Glomerular visceral epithelial cell (primary cell): ENCODE results near the gene BCL10.

ENCODE experiments used
- DNase-seq: peaks from one replicate; pipeline ENCODE4 v3.0.0-alpha.2; 2016; ENCODE audit errors: extremely low spot score

Gene BCL10

DNA sequence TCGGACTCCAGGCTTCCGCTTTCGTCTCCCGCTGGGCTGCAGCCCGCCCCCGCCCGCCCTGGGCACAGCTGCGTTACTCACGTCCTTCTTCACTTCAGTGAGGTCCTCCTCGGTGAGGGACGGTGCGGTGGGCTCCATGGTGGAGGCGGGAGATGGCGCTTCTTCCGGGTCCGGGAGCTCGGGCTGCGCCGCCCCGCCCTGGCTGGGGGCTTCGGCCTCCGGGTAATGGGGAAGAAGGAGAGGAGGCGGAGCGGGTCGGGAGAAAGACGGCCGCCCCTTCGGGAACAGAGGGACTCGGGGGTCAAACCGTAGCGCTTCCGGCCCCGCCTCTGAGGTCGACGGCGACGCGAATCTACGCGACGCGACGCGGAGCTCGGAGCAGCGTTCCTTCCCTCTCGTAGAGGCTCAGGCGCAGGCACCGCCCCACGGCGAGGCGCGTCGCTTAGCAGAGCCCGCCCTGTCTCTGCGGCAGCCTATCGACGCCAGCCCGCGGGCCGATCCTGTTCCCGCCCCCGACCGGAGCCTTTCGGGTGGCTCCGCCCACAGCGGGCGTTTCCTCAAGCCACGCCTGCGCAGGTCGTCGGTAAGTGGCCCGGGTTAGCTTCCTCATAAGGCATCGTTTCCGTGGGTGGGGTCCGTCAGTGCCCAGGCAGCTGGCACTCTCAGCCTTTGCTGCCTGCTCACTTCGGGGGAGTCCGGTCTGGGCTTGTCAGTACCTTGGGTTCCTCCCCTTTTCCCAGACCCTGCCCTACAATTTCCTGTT, at the start of gene BCL10:
Gene BCL10, minus strand, starts transcription at position 418 of the 763 bp plus-strand sequence. Its CDS starts 280 bp downstream, at position 138.
- DNase-seq, result peak; percentile 99

DNA sequence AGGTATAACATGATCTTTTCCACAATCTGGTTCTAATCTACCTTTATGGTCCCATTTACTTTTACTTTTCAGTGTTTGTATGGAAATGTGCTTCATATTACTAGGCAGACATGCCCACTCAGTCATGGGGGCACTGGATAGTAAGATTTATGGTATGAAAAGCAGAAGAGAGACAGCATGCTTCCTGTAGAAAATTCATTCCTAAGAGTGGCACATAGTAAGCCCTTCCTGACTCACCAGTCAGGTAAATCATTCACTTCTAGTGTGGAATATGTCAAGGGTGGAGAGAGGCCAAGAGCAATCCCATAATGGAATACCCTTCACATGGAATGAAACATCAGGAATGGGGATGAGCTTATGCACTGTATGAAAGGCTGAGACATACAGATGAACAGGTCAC, 49.5 kb upstream of the BCL10 start:
- DNase-seq, result peak; percentile 94

DNA sequence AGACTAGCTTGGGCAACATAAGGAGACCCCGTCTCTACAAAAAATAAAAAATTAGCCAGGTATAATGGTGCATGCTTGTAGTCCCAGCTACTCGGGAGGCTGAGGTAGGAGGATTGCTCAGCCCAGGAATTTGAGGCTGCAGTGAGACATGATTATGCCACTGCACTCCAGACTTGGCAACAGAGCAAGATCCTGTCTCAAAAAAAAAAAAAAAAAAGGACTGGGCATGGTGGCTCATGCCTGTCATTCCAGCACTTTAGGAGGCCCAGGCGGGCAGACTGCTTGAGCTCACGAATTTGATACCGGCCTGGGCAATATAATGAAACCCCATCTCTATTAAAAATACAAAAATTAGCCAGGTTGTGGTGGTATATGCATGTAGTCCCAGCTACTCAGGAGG, 47.3 kb upstream of the BCL10 start:
- DNase-seq, result no peak

DNA sequence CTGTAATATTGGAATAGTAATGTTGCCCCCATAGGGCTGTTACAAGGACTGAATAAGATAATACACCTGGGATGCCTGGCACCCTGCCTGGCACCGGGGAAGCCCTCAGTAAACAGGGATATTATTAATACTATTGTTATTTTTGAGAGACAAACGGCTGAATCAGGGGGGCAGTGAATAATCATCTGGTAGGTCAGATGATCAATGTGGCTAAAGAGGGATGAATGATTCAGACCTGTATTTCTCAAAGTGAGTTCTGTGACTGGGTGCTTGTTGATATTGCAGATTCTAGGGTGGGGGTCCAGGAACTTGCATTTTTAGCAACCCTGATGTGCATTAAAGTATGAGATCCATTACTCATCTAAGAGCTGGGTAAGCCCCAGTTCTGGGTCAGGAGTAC, 46.2 kb upstream of the BCL10 start:
- peak; percentile 41 for DNase-seq

DNA sequence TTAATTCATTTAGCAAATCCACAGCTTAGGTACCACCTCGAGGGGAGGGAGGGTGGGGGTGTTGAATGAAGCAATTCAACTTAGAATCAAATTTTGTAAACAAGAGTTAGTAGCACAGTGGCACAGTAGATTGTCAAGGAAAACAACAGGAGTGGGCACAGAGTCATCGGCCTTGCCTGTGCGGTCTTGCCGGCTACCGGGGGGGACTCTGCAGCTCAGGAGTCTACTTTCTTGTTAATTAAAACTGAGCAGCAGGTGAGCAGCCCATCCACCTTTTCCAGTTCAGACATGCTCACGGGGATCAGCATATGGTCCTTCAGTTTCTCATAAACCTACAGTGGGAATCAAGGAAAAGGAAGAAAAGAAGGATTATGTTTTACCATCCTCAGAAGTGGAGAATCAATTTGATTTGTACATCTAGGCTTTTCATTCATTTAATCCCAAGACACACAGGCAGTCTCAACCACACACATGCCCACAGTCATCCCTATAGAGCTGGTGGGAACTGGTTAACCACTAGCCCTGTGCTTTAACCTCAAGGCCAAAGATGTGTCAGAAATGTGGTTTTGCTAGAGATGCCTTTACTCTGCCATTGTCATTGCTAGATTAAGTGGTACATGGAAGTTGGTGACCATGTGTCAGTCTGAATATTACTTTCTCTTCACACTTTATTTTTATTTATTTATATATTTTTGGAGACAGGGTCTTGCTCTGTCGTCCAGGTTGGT, 45.0 kb upstream of the BCL10 start:
- DNase-seq, result peak; percentile 86

DNA sequence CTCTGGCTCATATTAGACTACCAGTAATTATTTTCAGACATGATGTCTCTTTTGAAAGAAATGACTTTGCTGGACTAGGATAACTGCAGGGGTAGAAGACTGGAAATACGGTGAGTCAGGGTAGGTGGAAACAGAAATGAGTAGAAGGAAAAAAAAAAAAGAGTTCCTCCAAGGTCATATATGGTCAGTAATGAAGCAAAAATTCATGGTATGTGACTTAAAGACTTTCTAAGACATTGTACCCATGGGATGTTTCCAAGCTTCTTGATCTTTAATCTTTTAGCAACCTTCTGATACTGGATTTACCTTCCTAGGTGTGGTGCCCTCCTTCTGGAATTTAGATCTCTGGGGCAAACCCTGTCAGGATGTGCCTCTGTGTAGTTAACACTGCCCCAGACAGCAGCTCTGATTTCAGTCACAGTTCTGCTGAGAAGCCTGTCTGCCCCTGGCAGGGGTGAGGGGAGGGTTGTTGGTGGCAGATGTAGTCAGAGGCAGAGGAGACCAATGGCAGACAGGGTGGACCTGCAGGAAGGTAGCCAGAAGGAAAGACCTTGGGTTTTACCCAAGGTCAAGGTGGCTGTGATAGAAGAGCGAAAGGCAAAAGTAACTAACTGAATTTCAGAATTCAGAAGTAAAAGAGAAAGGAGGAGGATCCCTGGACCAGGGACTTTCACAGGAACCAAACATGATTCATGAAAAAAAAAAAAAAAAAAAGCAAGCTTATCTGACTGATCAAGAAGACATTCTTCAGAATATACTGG, 44.1 kb upstream of the BCL10 start:
- DNase-seq, result peak; percentile 58

DNA sequence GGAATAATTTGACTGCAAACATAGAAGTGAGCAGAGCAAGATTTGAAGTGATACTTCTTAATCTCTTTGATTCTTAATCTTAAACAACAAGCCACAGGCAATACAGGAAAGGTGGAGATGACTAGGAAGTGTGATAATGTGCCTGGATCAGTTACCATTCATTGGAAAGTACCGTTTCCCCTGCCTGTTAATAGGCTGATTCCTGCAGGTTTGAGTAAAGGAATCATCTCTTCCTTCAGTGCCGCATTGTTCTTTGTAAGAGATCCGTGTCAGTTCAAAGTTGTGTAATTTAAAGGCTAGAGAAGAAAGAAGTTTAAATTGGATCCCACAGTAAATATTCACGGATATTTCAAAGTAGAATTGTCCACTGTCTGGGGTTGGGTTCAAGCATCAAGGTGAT, 43.5 kb upstream of the BCL10 start:
- no peak for DNase-seq

DNA sequence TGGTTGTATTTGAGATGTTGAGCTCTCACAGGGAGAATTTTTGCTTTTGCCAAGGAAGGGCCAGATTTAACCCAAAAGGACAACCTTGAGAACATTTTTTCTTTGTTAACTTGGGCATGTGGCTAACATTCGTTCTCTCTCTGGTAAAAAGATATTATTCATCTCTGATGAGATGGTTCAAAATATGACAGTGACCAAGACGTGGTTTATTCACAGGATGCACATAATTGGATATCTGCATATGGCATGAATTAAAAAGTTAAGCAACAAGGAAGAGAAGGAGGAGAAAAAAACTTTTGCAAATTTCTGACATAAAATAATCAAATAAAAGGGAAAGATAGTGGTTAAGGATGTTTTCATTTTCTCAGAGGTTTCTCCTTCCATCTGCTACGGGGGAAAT, 43.1 kb upstream of the BCL10 start:
- no peak for DNase-seq

DNA sequence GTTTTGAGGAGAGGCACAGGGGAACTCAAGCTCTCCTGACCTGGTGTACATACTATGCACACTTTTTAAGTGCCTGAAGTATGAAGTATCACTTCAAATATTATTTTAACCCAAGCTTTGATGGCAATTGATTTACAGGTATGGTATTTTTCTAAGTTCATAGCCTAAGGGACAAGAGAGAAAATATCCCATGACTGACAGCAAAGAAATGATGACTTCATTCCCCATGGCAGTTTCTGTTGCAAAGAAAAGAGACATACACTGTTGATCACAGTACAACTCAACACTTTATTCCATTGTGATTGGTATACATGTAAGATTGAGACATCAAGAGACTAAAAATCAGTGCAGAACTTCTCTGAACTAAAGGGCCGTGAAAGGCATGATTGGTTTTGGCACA, 41.8 kb upstream of the BCL10 start:
- DNase-seq, result no peak

DNA sequence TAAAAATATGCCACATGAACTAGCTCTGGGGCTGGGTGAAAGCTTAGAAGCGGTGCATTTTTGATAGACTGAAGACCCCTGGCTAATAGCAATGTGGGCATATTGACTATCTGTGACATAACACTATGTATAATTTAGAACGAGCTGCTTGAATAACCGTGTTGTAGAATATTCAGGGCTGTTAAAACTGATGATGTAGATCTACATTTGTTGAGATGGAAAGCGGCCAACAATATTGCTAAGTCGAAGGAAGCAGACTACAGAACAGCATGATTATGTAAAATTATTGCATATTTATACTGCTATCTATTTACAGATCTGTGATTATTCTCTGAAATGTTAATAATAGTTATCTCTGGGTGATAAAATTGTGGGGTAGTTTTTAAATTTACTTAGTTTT, 41.1 kb upstream of the BCL10 start:
- DNase-seq, result no peak

DNA sequence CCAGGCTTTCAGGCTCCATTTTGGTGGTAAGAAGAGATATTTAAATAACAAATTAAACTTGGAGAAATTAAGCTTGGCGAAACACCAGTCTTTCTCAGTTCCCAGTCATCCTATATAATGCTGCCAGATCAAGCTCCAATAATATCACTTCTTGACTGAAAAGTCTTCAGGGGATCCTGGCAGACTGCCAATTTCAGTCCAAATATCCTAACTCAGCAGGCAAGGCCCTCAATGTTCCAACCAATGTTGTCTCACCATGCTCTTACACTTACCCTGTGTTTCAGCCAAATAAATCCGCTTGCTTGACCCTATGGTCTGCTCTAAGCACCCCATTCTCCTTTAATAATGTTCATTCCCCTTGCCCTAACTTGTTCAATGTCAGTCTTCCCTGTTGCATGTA, 39.9 kb upstream of the BCL10 start:
- no peak for DNase-seq

DNA sequence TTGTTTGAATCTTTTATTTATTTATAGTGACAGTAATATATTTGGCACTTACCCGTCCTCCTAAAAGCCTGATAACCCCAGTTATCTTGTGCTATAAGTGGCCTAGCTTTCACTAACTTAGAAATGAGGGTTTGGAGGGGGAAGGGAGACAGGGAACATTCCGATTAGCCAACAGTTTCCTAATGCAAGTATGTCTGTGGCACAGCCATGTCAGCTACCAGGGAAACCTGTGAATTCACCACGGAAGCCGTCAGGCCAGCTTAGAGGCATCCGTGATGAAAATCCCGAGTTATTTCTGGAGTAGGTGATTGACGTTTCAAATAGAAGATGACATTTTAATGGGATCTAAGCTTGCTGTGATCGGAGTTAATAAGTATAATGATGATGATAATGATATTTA, 39.4 kb upstream of the BCL10 start:
- DNase-seq, result no peak

DNA sequence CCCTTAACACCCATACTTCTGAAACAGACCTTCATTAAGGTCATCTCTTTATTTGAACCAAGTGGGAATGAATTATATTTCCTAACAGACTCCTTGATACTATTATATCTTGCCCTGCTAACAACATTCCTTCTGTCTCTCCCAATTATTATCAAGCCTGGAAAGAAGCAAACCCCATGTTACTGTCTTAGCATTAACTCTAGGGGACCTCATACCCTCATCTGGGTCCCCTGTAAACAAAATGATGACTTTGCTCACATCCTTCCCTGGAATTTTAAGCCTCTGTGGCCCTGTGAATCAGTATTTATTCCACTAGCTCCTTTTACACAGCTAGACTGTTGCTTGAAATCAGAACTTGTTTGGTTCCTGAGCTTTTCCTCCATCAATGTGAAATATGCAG, 38.3 kb upstream of the BCL10 start:
- DNase-seq, result no peak

DNA sequence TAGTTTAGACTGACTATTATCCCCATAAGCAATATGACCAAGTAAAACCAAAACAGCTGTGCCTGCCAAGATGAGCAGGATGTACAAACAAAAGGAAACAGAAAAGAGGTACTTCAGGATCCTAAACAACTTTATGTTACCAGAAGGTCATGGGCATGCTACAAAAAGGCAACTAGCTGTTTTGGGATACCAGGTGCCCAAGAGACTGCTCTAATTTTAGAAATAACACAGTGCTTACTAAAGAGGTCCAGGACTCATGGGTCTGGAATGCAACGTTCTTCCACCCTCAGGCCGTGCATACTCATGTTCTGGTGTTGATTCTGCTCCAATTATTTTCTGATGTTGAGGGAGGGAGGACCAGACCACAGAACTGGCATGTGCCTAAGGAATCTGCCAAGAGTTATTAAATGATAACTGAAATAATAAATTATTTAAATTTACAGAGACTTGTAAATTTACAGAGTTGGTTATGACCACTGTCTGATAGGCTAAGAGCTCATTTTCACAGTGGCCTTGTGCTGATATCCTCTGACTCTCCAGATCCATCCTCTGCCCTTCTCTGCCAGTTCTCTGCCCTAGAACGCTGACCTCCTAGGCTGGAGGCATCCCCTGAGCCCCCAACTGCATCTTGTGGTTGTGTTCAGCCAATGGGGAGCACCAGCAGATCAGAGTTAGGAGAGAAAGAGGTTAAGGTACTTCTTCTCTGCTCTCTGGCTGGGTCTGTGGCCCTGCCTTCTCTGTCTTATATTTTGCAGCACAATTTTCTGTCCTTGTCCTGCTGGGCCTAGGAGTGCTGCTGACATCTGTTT, 37.7 kb upstream of the BCL10 start:
- peak; percentile 85 for DNase-seq

DNA sequence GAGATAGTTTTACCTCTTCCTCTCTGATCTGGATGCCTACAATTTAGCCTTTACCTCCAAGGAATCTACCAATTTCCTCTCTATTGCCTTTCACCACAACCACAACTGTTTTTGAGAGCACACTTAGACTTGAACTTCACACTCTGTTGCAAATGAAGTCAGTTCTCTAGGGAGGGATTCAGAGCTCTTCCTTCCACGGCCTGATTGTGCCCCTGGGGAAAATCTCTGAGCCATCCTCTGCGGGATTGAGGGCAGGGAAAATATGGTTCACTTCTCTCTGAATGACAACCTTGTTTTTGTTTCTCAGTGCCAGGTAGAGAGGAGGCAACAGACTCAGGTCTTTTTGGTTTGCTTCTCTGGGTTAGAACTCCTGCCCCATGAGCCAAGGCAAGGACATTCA, 35.4 kb upstream of the BCL10 start:
- no peak for DNase-seq

DNA sequence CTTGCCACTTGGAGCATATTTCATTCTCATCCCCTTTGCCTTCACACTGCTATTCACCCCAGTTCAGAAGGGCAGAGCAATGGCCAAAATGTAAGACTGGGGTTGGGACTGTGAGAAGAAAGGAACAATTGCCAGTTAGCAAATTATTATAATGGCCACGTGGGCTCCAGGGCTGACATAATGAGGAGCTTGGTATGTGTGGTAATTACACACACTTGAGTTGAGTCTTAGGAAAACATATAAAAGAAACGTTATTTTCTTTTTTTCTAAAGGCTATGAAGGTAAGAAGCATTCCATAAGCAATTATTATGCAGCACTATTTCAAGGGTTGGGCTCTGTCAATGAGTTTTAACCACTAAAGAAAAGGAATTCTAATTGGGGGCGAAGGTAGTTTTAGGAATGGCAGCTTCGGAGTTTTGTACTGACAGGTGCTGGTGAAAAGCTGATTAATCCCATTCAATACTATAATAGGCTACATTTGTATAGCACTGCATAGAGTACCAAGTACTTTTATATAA, 32.5 kb upstream of the BCL10 start:
- no peak for DNase-seq

DNA sequence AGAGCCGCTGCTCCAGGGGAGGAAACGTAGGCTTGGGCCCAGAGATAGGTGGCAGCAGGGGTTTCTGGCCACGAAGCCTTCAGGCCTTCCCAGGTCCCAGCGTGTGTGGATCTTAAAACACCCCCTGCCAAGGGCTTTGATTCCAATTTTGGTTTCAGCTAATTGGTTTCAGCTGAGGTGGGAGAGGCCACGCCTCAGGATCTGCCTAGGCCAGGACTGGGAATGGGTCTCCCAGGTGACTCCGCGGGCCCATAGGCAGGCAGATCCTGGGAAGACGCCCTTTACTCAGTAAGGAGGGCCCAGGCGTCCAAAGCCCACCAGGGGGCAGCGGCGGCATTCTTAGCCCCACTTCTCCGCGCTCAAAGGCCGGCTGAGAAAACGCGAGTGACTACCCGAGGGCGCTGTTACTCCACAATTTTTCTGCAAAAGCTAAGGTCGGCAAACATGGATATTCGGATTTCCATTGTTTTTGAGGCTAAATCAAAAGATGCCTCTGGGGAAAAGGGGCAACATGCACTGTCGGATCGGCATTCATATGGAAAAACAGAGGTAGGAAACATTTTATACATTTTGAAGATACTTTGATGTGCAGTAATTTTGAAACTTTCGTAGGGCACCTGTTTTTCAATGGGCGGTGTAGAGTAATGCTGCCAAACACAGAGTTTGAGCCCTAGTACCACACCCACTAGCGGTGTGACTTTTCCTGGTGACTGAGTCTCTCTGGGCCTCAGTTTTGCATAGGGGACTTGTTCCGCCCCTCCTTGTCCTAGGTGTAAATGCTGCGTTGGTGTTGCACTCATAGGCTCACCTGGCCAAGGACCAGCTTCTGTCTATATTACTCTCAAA, 31.8 kb upstream of the BCL10 start:
- peak; percentile 91 for DNase-seq

DNA sequence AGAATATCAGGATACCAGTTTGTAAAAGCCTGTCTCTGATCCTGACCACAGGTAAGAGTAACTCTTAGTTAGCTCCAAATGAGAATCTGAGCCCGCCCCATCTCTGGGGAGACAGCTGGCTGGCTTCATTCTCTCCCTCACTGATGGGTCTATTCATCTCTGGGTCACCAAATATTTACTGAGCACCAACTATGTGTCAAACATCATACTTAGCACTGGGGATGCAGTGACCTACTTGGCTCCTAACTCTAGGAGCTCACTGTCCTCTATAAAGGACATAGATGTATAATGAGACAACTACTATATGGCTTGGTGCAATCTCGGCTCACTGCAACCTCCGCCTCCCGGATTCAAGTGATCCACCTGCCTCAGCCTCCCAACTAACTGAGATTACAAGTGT, 29.8 kb upstream of the BCL10 start:
- DNase-seq, result no peak

DNA sequence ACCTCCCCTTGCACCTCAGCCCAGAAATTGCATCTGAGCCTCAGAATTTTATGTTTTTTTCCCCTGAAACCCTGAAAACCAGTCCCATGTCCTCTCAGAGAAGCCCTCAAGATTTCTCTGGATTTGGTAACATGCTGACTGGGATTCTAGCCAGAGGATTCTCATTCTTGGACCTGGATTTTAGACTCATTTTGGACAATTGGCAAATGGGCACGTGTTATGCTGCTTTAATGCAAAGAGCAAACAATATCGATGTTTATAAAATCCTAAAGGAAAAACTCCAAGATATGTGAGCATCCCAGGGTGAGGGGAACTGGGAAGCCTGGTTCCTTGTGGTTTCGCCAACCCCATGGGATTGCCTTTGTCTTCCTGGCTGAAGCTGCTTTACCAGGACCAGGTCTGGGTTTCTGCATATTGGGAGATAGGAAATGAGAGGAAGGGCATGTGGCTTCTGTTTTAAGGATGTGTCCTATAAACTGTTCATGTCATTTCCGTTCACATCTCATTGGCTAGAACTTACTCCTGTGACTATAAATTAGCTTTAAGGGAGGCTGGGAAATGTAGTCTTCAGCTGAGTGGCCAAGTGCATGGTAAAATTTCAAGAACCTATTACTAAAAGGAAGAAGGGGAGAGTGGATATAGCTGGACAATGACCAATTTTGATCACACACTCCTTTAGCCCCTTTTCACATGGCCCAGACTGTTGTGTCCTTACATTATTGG, 27.2 kb upstream of the BCL10 start:
- DNase-seq, result no peak

DNA sequence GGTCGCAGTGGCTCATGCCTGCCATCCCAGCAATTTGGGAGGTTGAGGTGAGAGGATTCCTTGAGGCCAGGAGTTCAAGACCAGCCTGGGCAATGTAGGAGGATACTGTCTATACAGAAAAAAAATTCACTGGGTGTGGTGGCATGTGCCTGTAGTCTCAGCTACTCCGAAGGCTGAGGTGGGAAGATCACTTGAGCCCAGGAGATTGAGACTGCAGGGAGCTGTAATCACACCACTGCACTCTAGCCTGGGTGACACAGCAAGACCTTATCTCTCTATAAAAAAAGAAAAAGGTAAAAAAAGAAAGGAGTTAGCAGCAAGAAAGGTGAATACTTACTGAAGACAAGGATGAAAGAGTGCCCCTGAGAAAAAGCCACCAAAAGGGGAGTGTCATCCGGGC, 23.7 kb upstream of the BCL10 start:
- no peak for DNase-seq
